Activated T-cell treated with anti-CD3 and anti-CD28 coated beads for 24 hours (primary cell): Measurements from ENCODE around the gene MEOX1.
A peak's percentile ranks its signal among the peaks of the same experiment; 100 is the strongest.
"Not testable (repeated sequence)": the region's sequence is repeated elsewhere in the genome, so short reads cannot be mapped to it uniquely, and the experiment has no call there.

Source experiments
- DNase-seq: peaks from one replicate; pipeline ENCODE4 v3.0.0-alpha.2; 2020; ENCODE audit warnings: low read depth

Gene MEOX1

GRCh38 chr17:43616852-43617251 lies 44.9 kb downstream of the MEOX1 start:
- no peak for DNase-seq

GRCh38 chr17:43616421-43616820 lies 45.3 kb downstream of the MEOX1 start:
- DNase-seq: no peak

DNA sequence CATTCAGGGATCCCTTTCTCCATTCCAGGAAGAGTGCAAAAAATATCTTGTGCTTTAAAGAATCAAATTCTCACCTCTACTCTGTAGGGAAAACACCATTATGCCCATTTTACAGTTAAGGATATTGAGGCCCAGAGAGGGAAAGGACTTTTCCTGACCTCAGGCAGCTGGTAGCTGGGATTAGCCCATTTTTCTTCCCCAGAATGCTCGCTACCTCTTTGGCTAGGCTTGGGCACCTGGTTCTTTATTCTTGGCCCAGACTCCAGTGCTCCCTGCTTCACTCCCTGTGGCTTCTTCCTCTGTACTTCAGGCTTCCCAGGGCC lies 45.7 kb downstream of the MEOX1 start:
- DNase-seq: no peak

GRCh38 chr17:43615330-43616028 lies 46.2 kb downstream of the MEOX1 start:
- no peak for DNase-seq

DNA sequence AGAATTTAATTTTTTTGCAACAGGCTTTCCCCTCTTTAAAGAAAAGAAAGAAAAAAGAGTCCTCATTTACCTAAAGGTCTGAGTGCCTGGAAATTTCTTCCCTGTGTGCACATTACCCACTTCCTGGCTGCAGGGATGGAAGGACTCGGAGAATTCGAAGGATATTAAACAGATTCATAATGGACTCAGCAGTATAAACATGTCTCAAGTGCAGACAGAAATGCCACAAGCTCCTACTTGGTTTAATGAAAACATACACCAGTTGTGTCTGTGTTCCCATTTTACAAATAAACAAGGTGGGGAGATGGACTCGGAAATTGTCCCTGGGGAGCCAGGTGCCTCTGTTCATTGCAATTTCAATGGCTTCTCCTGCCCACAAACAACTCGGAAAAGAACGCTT lies 47.2 kb downstream of the MEOX1 start:
- DNase-seq: no peak

- no peak for DNase-seq
These were observed 47.8 kb downstream of the MEOX1 start for GRCh38 chr17:43613917-43614316.

- DNase-seq: no peak
These were observed 49.2 kb downstream of the MEOX1 start for GRCh38 chr17:43612515-43612914.

- no peak for DNase-seq
These were observed 50.3 kb downstream of the MEOX1 start for GRCh38 chr17:43611230-43611969.

GRCh38 chr17:43609613-43610385 lies 51.9 kb downstream of the MEOX1 start:
- DNase-seq: no peak

DNA sequence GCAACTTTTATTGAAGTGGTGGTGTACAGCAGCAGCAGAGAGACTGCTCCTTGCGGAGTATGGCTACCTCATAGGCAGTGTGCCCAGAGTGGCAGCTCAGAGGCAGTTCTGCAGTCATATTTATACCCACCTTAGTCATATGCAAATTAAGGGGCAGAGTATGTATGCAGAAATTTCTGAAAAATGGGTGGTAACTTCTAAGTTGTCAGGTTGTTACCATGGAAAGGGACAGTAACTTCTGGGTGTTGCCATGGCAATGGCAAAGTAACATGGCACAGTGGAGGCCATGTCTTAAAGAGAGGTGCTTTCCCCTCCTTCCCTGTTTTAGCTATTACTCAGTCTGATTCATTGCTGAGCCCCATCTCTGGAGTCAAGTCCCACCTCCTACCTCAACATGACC lies 53.4 kb downstream of the MEOX1 start:
- DNase-seq: peak; percentile 47

DNA sequence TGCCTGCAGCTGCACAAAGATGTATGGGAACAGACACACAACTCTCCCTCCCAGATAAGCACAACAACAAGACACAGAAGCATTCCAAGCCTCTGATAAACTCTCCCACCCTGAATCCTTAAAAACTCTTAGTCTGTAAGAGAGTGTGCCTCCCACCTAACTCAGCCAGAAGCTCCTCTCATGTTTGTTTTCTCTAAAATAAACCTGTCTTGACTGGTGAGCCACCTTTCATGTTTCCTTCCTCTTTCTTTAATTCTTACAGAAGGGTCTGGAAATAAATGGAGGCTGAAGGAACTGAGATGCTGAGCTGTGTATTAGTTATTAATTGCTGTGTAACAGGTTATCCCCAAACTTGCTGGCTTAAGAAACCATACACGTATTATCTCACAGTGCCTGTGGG lies 57.2 kb downstream of the MEOX1 start:
- DNase-seq: no peak

DNA sequence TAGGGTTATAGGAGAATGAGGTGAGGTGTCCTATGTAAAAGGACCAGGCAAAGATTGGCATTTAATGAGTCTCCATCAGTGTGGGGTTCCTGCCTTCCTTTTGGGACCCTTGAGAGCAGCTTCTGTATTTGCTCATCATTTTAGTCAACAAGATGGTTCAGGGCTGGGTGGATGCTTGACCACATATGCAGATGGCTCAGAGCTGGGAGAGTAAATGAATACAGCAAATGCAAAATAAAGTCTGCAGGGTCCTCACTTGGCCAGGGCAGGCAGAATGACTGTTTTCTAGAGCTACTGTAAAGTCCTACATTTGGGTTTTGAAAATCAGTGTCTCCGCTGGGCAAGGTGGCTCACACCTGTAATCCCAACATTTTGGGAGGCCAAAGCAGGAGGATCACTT lies 58.4 kb downstream of the MEOX1 start:
- DNase-seq: no peak

DNA sequence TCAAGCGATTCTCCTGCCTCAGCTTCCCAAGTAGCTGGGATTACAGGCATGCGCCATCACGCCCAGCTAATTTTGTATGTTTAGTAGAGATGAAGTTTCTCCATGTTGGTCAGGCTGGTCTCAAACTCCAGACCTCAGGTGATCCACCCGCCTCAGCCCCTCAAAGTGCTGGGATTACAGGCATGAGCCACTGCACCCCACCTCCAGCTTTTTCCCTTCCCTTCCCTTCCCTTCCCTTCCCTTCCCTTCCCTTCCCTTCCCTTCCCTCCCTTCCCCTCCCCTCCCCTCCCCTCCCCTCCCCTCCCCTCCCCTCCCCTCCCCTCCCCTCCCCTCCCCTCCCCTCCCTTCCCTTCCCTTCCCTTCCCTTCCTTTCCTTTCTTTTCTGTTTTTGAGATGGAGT lies 59.2 kb downstream of the MEOX1 start:
- not testable (repeated sequence) for DNase-seq

DNA sequence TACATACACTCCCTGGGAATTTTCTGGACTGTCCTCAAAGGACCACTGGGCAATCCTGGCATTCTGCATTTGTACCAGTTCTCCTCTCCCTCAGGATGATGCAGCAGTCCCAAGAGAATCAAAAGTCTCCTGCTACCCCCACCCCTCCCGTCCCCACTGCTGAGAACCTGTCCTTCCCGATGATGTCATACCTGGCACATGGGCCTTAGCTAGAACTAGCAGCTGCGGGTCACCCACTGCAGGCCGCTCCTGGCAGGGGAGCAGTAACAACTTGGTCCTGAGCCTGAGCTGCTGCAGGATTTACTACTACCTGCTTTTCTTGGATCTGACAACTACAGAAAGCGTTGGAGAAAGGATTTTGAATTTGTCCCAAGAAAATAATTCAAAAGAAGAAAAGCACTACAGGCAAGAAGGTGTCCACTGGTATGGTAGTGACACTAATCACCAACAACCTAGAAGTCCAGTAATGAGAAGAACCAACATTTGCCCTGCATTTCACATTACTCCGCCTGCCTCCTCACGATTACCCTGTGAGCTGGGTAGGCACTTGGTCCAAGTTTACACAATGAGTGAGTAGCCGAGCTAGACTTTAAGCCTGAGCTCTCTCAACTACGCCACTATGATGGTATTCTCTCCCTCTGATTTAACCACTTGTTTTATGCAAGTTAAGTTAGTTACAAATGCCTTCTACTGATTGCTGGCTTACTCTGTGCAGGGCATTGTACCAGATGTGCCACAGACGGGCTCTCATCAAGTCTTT lies 60.3 kb downstream of the MEOX1 start:
- no peak for DNase-seq

DNA sequence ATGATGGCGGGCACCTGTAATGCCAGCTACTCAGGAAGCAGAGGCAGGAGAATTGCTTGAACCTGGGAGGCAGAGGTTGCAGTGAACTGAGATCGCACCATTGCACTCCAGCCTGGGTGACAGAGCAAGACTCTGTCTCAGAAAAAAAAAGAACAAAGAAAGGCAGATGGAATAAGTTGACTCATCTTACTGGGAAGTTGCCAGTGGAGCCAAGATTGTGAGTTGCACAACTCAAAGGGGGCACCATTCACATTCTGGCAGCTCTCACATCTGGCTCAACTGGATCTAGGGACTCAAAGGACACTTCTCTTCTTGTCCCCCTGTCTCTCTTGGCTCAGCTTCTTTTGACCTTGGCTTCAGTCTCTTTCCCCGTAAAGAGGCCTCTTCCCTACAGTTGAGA lies 61.9 kb downstream of the MEOX1 start:
- DNase-seq: no peak

- no peak for DNase-seq
These were observed 62.7 kb downstream of the MEOX1 start for GRCh38 chr17:43599046-43599395.

GRCh38 chr17:43598357-43599045 lies 63.2 kb downstream of the MEOX1 start:
- no peak for DNase-seq

- DNase-seq: no peak
These were observed 63.9 kb downstream of the MEOX1 start for GRCh38 chr17:43597624-43598356.

DNA sequence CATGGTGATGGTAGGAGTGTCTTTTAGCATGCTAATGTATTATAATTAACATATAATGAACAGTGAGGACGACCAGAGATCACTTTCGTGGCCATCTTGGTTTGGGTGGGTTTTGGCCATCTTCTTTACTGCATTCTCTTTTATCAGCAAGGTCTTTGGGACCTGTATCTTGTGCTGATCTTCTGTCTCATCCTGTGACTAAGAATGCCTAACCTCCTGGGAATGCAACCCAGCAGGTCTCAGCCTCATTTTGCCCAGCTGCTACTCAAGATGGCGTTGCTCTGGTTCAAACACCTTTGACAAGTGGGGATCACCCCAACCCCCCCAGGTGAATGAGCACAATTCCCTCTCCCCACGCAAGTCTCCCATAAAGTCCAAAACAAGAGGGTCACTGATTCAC lies 66.3 kb downstream of the MEOX1 start:
- DNase-seq: no peak

GRCh38 chr17:43591779-43592562 lies 69.8 kb downstream of the MEOX1 start:
- DNase-seq: no peak
